Mammary epithelial cell (primary cell): ENCODE data around the gene POFUT2.

Source experiments
- EZH2 ChIP-seq: IDR thresholded peaks from 2 replicates; pipeline ENCODE4 v1.6.1; 2012; ENCODE audit warnings: low read length, inconsistent platforms, borderline replicate concordance
- TF ChIP-seq, protein P1 (sequence below), 2 donors: IDR thresholded peaks in 1 of 2; conservative IDR thresholded peaks in 1 of 2; 2 replicates each; pipeline ENCODE4 v1.5.1; 2011 to 2012; ENCODE audit warnings: inconsistent platforms in 2 of 2, low read length in 2 of 2, mild to moderate bottlenecking in 2 of 2, control low read depth in 1 of 2, low read depth in 1 of 2; ENCODE audit not compliant: insufficient read depth in 1 of 2; ENCODE audit errors: extremely low read depth in 1 of 2

DNA sequence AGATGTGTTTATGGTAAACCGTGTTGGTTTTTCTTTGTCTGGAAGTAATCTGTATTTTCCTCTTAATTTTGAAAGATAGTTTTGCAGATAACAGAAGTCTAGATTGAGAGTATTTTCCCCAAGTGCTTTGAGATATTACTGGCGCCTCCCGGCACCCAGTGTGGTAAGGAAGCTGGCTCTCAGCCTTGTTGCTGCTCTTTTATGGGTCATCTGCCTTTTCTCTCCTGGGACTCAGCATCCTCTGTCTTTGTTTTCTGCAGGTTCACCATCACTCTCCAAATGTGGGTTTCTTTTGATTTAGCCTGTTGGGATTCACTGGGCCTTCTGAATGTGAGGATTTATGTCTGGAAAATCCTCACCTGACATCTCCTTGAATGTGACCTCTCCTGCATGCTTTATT lies 37.4 kb downstream of the POFUT2 start:
- TF ChIP-seq, protein P1, sequence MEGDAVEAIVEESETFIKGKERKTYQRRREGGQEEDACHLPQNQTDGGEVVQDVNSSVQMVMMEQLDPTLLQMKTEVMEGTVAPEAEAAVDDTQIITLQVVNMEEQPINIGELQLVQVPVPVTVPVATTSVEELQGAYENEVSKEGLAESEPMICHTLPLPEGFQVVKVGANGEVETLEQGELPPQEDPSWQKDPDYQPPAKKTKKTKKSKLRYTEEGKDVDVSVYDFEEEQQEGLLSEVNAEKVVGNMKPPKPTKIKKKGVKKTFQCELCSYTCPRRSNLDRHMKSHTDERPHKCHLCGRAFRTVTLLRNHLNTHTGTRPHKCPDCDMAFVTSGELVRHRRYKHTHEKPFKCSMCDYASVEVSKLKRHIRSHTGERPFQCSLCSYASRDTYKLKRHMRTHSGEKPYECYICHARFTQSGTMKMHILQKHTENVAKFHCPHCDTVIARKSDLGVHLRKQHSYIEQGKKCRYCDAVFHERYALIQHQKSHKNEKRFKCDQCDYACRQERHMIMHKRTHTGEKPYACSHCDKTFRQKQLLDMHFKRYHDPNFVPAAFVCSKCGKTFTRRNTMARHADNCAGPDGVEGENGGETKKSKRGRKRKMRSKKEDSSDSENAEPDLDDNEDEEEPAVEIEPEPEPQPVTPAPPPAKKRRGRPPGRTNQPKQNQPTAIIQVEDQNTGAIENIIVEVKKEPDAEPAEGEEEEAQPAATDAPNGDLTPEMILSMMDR (conservative IDR thresholded peaks at IDR 0.05 in 1 of 2, IDR thresholded peaks at IDR 0.05 in 1 of 2; ENCODE audit: extremely low read depth in 1 of 2, insufficient read depth in 1 of 2, low read depth in 1 of 2, low read length in 2 of 2) = no peak
- TF ChIP-seq EZH2 = no peak
